Adrenal gland (tissue), 5 donors: ENCODE data around the gene FBLL1.

Experiments used
- CTCF ChIP-seq, 6 experiments: fragments of 450-650 bp in 4 of 6; fragments of 200-600 bp in 2 of 6; sonication (generic) in 1 of 6; IDR thresholded peaks; 1 replicate in 5 of 6; 2 replicates in 1 of 6; pipeline versions ENCODE4 v1.5.1 to v1.8.0; 2016 to 2021; ENCODE audit warnings: antibody characterized with exemption in 6 of 6, mild to moderate bottlenecking in 2 of 6, moderate library complexity in 1 of 6
- POLR2A ChIP-seq, 2 donors: fragments of 450-650 bp; IDR thresholded peaks; one replicate each; pipeline ENCODE4 v1.6.1; 2017; ENCODE audit warnings: antibody characterized with exemption in 2 of 2, mild to moderate bottlenecking in 2 of 2, moderate library complexity in 1 of 2
- donor health status: DM: no; HTN: no; CAD: no.

DNA sequence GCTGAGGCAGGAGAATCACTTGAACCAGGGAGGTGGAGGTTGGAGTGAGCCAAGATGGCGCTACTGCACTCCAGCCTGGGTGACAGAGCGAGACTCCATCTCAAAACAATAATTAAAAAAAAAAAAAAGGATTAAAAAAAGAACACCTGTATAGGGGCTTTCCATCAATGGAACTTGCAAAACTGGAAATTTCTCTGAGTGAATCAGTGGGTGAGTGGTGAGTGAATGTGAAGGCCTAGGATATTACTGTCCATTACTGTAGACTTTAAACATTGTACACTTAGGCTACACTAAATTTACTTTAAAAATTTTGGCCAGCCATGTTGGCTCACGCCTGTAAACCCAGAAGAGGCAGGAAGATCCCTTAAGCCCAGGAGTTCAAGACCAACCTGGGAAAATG is 48.5 kb upstream of the FBLL1 start:
- TF ChIP-seq CTCF (IDR thresholded peaks at IDR 0.05) = no peak
- no peak for TF ChIP-seq POLR2A (IDR thresholded peaks at IDR 0.05)
